GM06990 (cell line): ENCODE data around the gene SLC35B3.

Source experiments
- DNase-seq: peaks from one replicate; pipeline ENCODE4 v3.0.0-alpha.2; 2011; ENCODE audit not compliant: insufficient read length; ENCODE audit errors: extremely low read depth
- H3K27me3 ChIP-seq: replicated peaks from 2 replicates; pipeline ENCODE4 v1.6.0; 2011; ENCODE audit warnings: low read length; ENCODE audit not compliant: control insufficient read depth, insufficient read depth
- H3K36me3 ChIP-seq: 2 replicates; pipeline ENCODE4 v1.5.1; 2011; ENCODE audit warnings: low read length; ENCODE audit not compliant: control insufficient read depth, insufficient read depth
- H3K4me3 ChIP-seq: replicated peaks from 2 replicates; pipeline ENCODE4 v1.5.1; 2011; ENCODE audit warnings: low read depth, mild to moderate bottlenecking, control low read depth, low read length
- CTCF ChIP-seq: IDR thresholded peaks from 2 replicates; pipeline ENCODE4 v1.5.1; 2011; ENCODE audit warnings: low read length, control low read depth, mild to moderate bottlenecking, inconsistent platforms; ENCODE audit not compliant: insufficient read depth, poor library complexity, severe bottlenecking

SLC35B3 gene

GRCh38 chr6:8441452-8441851 is 6.1 kb upstream of the SLC35B3 start:
- DNase-seq = no peak
- Histone ChIP-seq H3K27me3 (no peaks in the 10 kb centered on the region; the same call in 1 of the 2 replicates), H3K4me3 (no peak overlapping the region), H3K36me3 (no peaks in the 10 kb centered on the region)
- no peak for TF ChIP-seq CTCF

GRCh38 chr6:8439601-8440268 is 4.4 kb upstream of the SLC35B3 start:
- DNase-seq = no peak
- Histone ChIP-seq H3K4me3 (no peak overlapping the region), H3K36me3 (no peaks in the 10 kb centered on the region), H3K27me3 (no peaks in the 10 kb centered on the region; the same call in 1 of the 2 replicates)
- no peak for TF ChIP-seq CTCF

GRCh38 chr6:8437813-8438212 is 2.5 kb upstream of the SLC35B3 start:
- Histone ChIP-seq H3K27me3 (no peaks in the 10 kb centered on the region; the same call in 1 of the 2 replicates), H3K4me3 (no peak overlapping the region), H3K36me3 (no peaks in the 10 kb centered on the region)
- no peak for DNase-seq
- no peak for TF ChIP-seq CTCF

- H3K4me3 ChIP-seq = no peak overlapping the region
- DNase-seq = no peak
- no peak for TF ChIP-seq CTCF
- H3K27me3 ChIP-seq = no peaks in the 10 kb centered on the region; the same call in 1 of the 2 replicates
- no peaks in the 10 kb centered on the region for H3K36me3 ChIP-seq
Observed at GRCh38 chr6:8436966-8437365, 1.6 kb upstream of the SLC35B3 start.

GRCh38 chr6:8435845-8436168 is 462 bp upstream of the SLC35B3 start:
- H3K36me3 ChIP-seq = no peaks in the 10 kb centered on the region
- no peak for TF ChIP-seq CTCF
- DNase-seq = no peak
- peak overlapping the region; percentile 87 for H3K4me3 ChIP-seq
- H3K27me3 ChIP-seq = no peaks in the 10 kb centered on the region; the same call in 1 of the 2 replicates

- no peaks in the 10 kb centered on the region; the same call in 1 of the 2 replicates for H3K36me3 ChIP-seq
- H3K4me3 ChIP-seq = peak overlapping the region; percentile 87
- H3K27me3 ChIP-seq = no peaks in the 10 kb centered on the region; the same call in 1 of the 2 replicates
- TF ChIP-seq CTCF = no peak
- no peak for DNase-seq
Observed at GRCh38 chr6:8434727-8435092, 635 bp downstream of the SLC35B3 start.
